DMS79 (cell line): Measurements from ENCODE around the gene ZNF418.
A peak's percentile ranks its signal among the peaks of the same experiment; 100 is the strongest.
"Not testable (repeated sequence)": the region's sequence is repeated elsewhere in the genome, so short reads cannot be mapped to it uniquely, and the experiment has no call there.

Experiments used
- DNase-seq: peaks from one replicate; lab custom pipeline; 2025; lab: John Stamatoyannopoulos, UW

Gene ZNF418

GRCh38 chr19:57934820-57935665 is at the start of gene ZNF418:
Gene ZNF418, minus strand, starts transcription at chr19:57935402. Its CDS starts 1,580 bp downstream, at chr19:57933822.
- no peak for DNase-seq

- DNase-seq = no peak
Observed at GRCh38 chr19:57978586-57979289, 43.5 kb upstream of the ZNF418 start.

GRCh38 chr19:57974434-57974833 is 39.2 kb upstream of the ZNF418 start, which contains the start of gene C19orf18:
Gene C19orf18, minus strand, starts transcription at chr19:57974534. Its CDS starts 102 bp downstream, at chr19:57974432.
- DNase-seq = no peak

- DNase-seq = no peak
Observed at GRCh38 chr19:57964761-57965160, 29.6 kb upstream of the ZNF418 start.

GRCh38 chr19:57961785-57962184 is 26.6 kb upstream of the ZNF418 start:
- DNase-seq = no peak

DNA sequence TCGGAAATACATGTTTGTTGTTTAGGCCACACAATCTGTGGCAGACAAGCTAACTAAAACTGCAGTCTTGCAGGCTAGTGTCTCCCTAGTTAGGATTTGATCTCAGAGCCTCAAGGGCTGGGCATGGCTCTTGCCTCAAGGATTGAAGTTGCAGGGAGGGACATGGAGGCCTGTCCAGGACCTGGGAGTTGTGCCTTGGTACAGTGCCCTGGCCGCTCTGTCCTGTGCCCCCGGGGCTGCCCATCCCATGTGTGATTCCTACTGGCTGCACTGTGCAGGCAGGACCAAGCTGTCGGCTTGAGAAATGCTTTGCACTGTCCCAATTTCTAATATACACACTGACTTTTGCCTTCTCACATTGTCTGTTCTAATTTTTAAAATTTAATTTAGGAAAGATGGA is 19.8 kb upstream of the ZNF418 start:
- DNase-seq = no peak

- no peak for DNase-seq
Observed at GRCh38 chr19:57949702-57950101, 14.5 kb upstream of the ZNF418 start.

- no peak for DNase-seq
Observed at GRCh38 chr19:57949296-57949695, 14.1 kb upstream of the ZNF418 start.

- peak; percentile 94 for DNase-seq
Observed at GRCh38 chr19:57947419-57948134, 12.4 kb upstream of the ZNF418 start, which contains the start of gene ZNF256. Gene ZNF256, minus strand, starts transcription at chr19:57947706. Its CDS starts 232 bp downstream, at chr19:57947474.

- DNase-seq = no peak
Observed at GRCh38 chr19:57947088-57947418, 11.9 kb upstream of the ZNF418 start.

DNA sequence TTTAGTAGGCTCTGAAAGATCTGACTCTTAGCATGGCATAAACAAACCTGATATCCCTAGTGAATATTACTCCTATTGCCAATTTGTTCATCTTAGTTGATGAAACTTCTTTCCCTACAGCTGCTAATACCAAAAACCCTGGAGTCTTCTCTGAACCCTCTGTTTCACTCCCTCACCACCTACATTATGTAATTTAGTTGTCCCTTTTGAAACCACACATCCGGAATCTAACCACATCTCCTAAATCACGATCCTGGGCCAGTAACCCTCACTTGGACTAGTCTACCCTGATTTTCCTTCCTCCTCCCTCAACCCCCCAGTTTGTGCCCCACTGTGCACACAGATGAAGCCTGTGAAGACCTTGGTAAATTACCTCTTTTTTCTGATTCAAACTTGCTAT is 11.1 kb upstream of the ZNF418 start:
- DNase-seq = no peak

GRCh38 chr19:57941593-57941992 is 6.4 kb upstream of the ZNF418 start:
- DNase-seq = no peak

- no peak for DNase-seq
Observed at GRCh38 chr19:57935731-57936130, 529 bp upstream of the ZNF418 start.

DNA sequence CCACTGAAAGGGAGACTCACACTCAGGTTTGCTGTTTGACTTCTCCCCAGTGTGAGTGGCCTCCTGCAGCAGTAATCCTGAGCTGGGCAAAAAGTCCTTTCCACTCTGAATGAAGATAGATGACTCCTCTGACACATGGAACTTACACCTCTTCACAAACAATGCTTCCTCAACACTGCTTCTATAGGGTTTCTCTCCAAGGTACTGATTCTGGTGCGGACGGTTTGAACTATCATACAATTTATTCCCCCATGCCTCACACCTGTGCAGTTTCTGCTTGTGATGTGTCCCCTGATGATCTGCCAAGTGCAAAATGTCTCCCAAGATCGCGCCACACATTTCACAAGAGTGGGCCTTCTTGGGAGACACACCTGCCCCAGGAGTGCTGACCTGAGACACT is 7.6 kb downstream of the ZNF418 start:
- DNase-seq = no peak

GRCh38 chr19:57916168-57916995 is 18.8 kb downstream of the ZNF418 start, which contains the start of gene ZNF417:
Gene ZNF417, minus strand, starts transcription at chr19:57916592. Its CDS starts 181 bp downstream, at chr19:57916411.
- DNase-seq = peak; percentile 97

- DNase-seq = no peak
Observed at GRCh38 chr19:57914531-57914930, 20.7 kb downstream of the ZNF418 start.

- DNase-seq = no peak
Observed at GRCh38 chr19:57907394-57907793, 27.8 kb downstream of the ZNF418 start.

DNA sequence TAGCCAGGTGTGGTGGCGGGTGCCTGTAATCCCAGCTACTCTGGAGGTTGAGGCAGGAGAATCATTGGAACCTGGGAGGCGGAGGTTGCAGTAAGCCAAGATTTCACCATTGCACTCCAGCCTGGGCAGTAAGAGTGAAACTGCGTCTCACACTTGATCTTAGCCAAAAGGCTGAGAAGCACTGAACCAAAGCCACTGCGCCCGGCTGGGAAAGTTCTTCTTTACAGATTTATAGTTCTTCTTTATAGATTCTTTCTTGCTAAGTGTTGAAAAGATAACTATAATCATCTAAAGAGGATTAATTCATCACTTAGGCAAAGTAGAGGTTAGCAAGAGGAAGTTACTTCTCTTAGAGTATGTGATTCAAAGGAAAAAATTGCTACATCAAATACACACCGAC is 29.9 kb downstream of the ZNF418 start:
- no peak for DNase-seq

DNA sequence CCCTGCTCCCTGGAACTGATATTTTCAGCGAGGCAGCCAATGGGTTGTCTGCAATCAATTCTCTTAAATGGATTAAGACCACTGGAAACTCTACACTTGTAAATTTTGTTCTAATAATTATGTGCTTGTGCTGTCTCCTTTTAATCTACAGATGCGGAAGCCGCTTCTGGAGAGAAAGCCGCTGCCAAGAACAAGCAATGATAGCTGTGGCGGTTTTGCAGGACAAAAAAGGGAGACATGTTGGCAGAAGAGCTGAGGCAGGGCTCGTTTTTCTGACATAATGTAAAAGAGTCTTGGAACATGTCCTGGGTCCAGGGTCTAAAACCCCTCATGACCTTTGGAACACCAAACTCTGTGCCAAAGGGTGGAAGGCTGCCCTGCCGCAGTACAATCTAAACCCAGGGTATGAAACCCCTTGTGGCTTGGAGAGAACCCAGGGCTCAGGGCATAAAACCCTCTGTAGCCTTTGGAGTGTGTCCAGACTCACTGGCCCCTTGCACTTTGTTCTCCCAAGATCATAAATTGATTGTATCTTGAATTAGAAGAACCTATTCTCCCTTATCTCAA is 31.5 kb downstream of the ZNF418 start:
- DNase-seq = no peak

GRCh38 chr19:57900311-57900710 is 34.9 kb downstream of the ZNF418 start:
- no peak for DNase-seq

DNA sequence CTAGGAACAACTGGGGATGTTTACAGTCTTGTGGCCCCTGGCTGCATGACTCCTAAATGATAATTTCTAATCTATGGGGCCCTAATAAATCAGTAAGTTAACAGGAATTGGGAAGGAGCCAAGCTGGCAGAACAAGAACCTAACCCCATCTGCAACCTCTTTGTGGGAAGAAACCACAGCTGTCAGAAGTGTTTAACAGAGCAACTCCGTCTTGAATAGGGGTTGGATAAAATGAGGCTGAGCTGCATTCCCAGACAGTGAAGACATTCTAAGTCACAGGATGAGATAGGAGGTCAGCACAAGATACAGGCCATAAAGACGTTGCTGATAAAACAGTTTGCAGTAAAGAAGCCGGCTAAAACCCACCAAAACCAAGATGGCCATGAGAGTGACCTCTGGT is 44.5 kb downstream of the ZNF418 start:
- not testable (repeated sequence) for DNase-seq
